HG03442 (cell line): ENCODE results near the gene TCEA3.

Experiments used
- ATAC-seq: cut with Tn5 transposase; IDR thresholded peaks from one replicate; pipeline ENCODE4 v1.9.1; 2021; ENCODE audit warnings: mild to moderate bottlenecking, moderate library complexity; ENCODE audit not compliant: unreplicated experiment

The TCEA3 gene

GRCh38 chr1:23370330-23370708, 54.2 kb downstream of the TCEA3 start:
- no peak for ATAC-seq

- no peak for ATAC-seq
These were observed 55.1 kb downstream of the TCEA3 start, which contains the start of gene ZNF436 for GRCh38 chr1:23369335-23370013. TSS of gene ZNF436 (minus strand) at chr1:23369836. CDS start at chr1:23368005, 1,831 bp downstream.

- ATAC-seq: peak; percentile 59
These were observed 55.8 kb downstream of the TCEA3 start for GRCh38 chr1:23368562-23369334.

GRCh38 chr1:23367791-23368561, 56.6 kb downstream of the TCEA3 start:
- ATAC-seq: peak; percentile 88

- ATAC-seq: no peak
These were observed 57.1 kb downstream of the TCEA3 start for GRCh38 chr1:23367451-23367790.

- no peak for ATAC-seq
These were observed 58.0 kb downstream of the TCEA3 start for GRCh38 chr1:23366598-23366997.

- no peak for ATAC-seq
These were observed 58.4 kb downstream of the TCEA3 start for GRCh38 chr1:23366146-23366545.

GRCh38 chr1:23362218-23362713, 62.3 kb downstream of the TCEA3 start:
- no peak for ATAC-seq

- no peak for ATAC-seq
These were observed 66.2 kb downstream of the TCEA3 start for GRCh38 chr1:23358310-23358875.

GRCh38 chr1:23357138-23357908, 67.2 kb downstream of the TCEA3 start:
- ATAC-seq: no peak

- ATAC-seq: no peak
These were observed 67.9 kb downstream of the TCEA3 start for GRCh38 chr1:23356471-23357137.

GRCh38 chr1:23354245-23354644, 70.3 kb downstream of the TCEA3 start:
- no peak for ATAC-seq

GRCh38 chr1:23352096-23352695, 72.4 kb downstream of the TCEA3 start:
- ATAC-seq: no peak

- no peak for ATAC-seq
These were observed 78.6 kb downstream of the TCEA3 start for GRCh38 chr1:23345920-23346319.

- no peak for ATAC-seq
These were observed 79.5 kb downstream of the TCEA3 start for GRCh38 chr1:23344987-23345472.

- ATAC-seq: peak; percentile 93
These were observed 80.2 kb downstream of the TCEA3 start, which contains the start of gene HNRNPR for GRCh38 chr1:23344111-23344986. TSS of gene HNRNPR (minus strand) at chr1:23344284. CDS start at chr1:23341008, 3,276 bp downstream.

- ATAC-seq: no peak
These were observed 81.1 kb downstream of the TCEA3 start for GRCh38 chr1:23343221-23344110.
